Measurements from ENCODE around the gene PARP9. TPM values are rescaled to one million over a fixed set of nuclear protein-coding genes. Genes with fewer than 3 reads are reported as not detected.
"Not testable (repeated sequence)": the region's sequence is repeated elsewhere in the genome, so short reads cannot be mapped to it uniquely, and the experiment has no call there.

The PARP9 gene
- total RNA-seq, 6 experiments from 2014 or later: 5.2 to 11.0 (median 9.7) TPM

- H3K4me3 Mint-ChIP-seq: no peak overlapping the region
- no peak for DNase-seq
Measured at GRCh38 chr3:122576174-122576940, 12.3 kb upstream of the PARP9 start.

GRCh38 chr3:122572940-122573412, 8.9 kb upstream of the PARP9 start:
- no peak for TF ChIP-seq CTCF (IDR thresholded peaks at IDR 0.05)
- Mint-ChIP-seq H3K4me1 (ENCODE audit: low read depth) (peaks cover 8% of the 10 kb centered on the region), H3K27me3 (ENCODE audit: insufficient read depth) (peaks cover 8% of the 10 kb centered on the region; the same call in 1 of the 2 replicates), H3K36me3 (ENCODE audit: low read depth) (peaks cover 15% of the 10 kb centered on the region), H3K9me3 (no peaks in the 10 kb centered on the region), H3K27ac (no peak overlapping the region), H3K4me3 (no peak overlapping the region)
- DNase-seq: no peak

More at GRCh38 chr3:122576174-122576940, 12.3 kb upstream of the PARP9 start:
- Mint-ChIP-seq H3K4me1 (ENCODE audit: low read depth) (peaks cover 8% of the 10 kb centered on the region), H3K36me3 (ENCODE audit: low read depth) (peaks cover 2% of the 10 kb centered on the region; the same call in 1 of the 2 replicates), H3K27me3 (ENCODE audit: insufficient read depth) (peaks cover 8% of the 10 kb centered on the region; the same call in 1 of the 2 replicates), H3K27ac (no peak overlapping the region), H3K9me3 (peaks cover 3% of the 10 kb centered on the region)
- no peak for TF ChIP-seq CTCF (IDR thresholded peaks at IDR 0.05)

DNA sequence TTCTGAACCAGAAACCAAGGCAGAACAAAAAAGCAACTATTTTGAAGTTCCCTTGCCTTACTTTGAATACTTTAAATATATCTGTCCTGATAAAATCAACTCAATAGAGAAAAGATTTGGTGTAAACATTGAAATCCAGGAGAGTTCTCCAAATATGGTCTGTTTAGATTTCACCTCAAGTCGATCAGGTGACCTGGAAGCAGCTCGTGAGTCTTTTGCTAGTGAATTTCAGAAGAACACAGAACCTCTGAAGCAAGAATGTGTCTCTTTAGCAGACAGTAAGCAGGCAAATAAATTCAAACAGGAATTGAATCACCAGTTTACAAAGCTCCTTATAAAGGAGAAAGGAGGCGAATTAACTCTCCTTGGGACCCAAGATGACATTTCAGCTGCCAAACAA, 4.7 kb upstream of the PARP9 start:
- H3K4me1 Mint-ChIP-seq (ENCODE audit: low read depth): peaks cover 16% of the 10 kb centered on the region
- no peak for TF ChIP-seq CTCF (IDR thresholded peaks at IDR 0.05)

DNA sequence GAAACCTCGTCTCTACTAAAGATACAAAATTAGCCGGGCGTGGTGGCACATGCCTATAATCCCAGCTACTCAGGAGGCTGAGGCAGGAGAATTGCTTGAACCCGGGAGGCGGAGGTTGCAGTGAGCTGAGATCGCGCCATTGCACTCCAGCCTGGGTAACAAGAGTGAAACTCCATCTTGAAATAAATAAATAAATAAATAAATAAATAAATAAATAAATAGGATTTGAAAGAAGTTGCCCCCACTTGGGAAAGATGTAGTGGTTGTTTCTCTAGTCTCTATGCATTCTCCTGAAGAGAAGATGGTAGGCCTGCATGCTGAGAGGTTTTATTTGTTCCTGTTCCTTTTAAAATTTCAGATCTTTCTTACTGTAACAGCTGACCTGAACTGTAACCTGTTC, 4.0 kb upstream of the PARP9 start:
- not testable (repeated sequence) for H3K27me3 Mint-ChIP-seq (ENCODE audit: insufficient read depth); DNase-seq; H3K27ac Mint-ChIP-seq; H3K9me3 Mint-ChIP-seq; H3K4me3 Mint-ChIP-seq
- Mint-ChIP-seq H3K4me1 (ENCODE audit: low read depth) (peaks cover 20% of the 10 kb centered on the region), H3K36me3 (ENCODE audit: low read depth) (peaks cover 23% of the 10 kb centered on the region)

More for the DNA sequence above, 4.7 kb upstream of the PARP9 start:
- Mint-ChIP-seq H3K4me3 (no peak overlapping the region), H3K9me3 (no peaks in the 10 kb centered on the region), H3K27ac (no peak overlapping the region), H3K27me3 (ENCODE audit: insufficient read depth) (no peaks in the 10 kb centered on the region), H3K36me3 (ENCODE audit: low read depth) (peaks cover 23% of the 10 kb centered on the region)
- no peak for DNase-seq

DNA sequence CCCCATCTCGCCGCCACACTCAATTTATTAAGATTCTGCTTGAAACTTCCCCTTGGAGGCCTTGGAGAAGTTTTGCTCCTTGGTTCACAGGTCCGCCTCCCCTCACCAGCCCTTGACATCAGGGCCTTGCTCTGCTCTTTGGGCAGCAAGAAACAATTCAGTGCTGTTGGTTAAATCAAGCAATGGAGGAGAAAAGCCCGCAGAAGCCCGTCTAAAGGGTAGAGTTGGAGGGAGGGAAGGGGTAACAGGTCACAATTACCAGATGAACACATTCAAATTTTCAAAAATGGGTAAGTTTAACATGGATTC, 429 bp downstream of the PARP9 start:
- peak overlapping the region; percentile 85 for H3K27ac Mint-ChIP-seq
- DNase-seq: no peak
- H3K36me3 Mint-ChIP-seq (ENCODE audit: low read depth): peaks cover 13% of the 10 kb centered on the region
- H3K27me3 Mint-ChIP-seq (ENCODE audit: insufficient read depth): no peaks in the 10 kb centered on the region
- peaks cover 22% of the 10 kb centered on the region for H3K4me1 Mint-ChIP-seq (ENCODE audit: low read depth)
- no peak for TF ChIP-seq CTCF (IDR thresholded peaks at IDR 0.05)
- peak overlapping the region; percentile 89 for H3K4me3 Mint-ChIP-seq
- H3K9me3 Mint-ChIP-seq: no peaks in the 10 kb centered on the region

- H3K4me1 Mint-ChIP-seq (ENCODE audit: low read depth): peaks cover 22% of the 10 kb centered on the region
- H3K4me3 Mint-ChIP-seq: peak overlapping the region; percentile 89
- H3K36me3 Mint-ChIP-seq (ENCODE audit: low read depth): peaks cover 8% of the 10 kb centered on the region
- peak overlapping the region; percentile 85 for H3K27ac Mint-ChIP-seq
- no peaks in the 10 kb centered on the region for H3K27me3 Mint-ChIP-seq (ENCODE audit: insufficient read depth)
- no peak for DNase-seq
- no peak for TF ChIP-seq CTCF (IDR thresholded peaks at IDR 0.05)
- H3K9me3 Mint-ChIP-seq: no peaks in the 10 kb centered on the region
Measured at GRCh38 chr3:122562923-122563716, 980 bp downstream of the PARP9 start.

Measured in HFFc6 (cell line).